Globus pallidus (tissue), 1 donor: ENCODE results near the gene CHST12.
A peak's percentile ranks its signal among the peaks of the same experiment; 100 is the strongest.
"Not testable (repeated sequence)": the region's sequence is repeated elsewhere in the genome, so short reads cannot be mapped to it uniquely, and the experiment has no call there.

Source experiments
- DNase-seq: peaks from one replicate; pipeline ENCODE4 v3.0.0-alpha.2; 2015; ENCODE audit warnings: low spot score

Gene CHST12

DNA sequence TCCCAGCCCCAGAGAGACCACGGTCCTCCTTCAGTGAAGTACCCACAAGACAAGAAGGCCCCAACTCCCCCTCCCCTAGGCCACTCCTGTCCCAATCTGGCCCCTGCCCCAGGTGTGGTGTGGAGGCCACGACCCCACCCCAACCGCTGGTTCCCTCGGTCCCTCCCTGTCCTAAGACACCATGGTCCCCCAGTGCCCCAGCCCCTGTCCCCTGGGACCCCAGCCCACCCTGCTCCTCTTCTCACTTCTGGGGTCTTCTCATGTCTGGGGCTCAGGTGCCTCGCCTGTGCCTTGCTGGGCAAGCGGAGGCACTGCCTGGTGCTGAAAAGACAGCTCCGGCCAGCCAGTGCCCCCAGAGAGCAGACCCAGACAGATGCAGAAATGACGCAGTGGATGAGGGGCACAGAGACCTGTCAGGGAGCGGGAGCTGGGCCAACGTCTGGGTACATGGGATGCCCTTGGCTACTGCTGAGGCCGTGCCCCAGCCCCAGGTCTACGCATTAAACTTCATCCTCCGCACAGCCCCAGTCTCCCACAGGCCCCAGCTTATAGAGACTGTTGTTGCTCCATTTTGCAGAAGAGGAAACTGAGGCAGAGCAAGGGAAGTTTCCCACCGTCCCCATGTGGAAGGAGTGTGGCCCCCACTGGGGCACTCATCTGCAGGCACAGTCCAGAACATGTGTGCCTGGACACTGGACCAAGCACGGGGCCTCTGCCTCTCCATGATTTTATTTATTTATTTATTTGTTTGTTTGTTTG, 58.0 kb downstream of the CHST12 start:
- DNase-seq: no peak

DNA sequence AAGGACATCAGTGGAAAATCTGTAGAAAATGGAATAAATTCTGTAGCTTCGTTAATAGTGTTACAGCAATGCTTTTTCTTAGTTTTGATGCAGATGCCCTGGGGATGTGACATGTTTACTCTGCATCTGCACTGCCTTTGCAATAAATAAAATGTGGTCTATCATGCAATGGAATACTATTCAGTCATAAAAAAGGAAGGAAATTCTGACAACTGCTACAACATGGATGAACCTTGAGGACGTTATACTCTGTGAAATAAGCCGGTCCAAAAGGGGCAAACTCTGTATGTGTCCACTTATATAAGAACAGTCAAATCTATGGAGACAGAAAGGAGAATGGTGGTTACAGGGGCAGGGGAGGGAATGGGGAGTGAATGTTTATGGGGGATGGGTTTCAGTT, 59.3 kb downstream of the CHST12 start:
- DNase-seq: no peak

DNA sequence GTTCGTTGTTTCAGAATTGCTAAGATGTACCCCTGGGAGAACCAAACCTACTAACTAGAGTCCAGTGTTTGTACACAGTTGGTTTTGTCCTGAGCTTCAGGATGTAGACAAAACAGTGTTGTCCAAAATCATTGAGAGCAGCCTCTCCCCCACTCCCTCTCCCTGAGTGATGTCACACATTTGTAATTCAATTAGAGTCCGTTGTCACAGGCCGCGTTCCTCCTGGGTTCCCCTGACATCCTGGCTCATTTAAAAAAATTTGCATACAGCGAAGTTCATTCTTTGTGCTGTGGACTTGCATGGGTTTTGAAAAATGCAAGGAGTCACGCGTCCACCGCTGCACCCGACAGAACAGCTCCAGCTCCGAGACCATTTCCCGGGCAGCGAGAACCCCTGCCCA, 62.5 kb downstream of the CHST12 start:
- DNase-seq: peak; percentile 76

DNA sequence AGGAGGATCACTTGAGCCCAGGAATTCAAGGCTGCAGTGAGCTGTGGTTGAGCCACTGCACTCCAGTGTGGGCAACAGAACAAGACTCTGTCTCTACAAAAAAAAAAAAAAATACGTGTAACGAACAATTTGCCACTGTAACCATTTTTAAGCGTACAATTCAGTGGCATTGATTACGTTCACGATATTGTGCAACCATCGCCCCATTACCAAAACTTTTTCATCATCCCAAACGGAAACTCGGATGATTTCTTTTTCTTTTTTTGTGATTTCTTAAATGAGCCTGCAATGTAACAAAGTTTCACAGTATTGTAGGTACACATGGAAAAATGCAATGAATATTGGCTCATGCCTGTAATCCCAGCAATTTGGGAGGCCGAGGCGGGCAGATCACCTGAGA, 63.3 kb downstream of the CHST12 start:
- DNase-seq: no peak

DNA sequence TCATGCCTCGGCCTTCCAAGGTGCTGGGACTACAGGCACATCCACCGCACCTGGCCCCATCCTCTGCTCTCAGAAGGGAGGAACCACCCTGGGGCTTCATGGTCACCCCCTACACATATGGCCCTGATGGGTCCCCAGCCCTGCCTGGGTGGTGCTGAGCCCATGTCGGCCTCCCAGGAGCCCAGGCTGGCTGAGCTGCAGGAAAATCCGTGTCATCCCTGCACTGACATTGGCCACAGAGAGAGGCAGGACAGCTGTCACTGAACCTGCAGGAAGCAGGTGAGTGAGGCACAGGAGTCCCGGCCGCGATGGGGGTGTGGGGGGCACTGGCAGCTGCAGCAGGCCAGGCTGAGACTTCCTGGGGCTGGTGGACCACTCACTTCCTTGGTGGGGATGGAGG, 64.8 kb downstream of the CHST12 start:
- no peak for DNase-seq

DNA sequence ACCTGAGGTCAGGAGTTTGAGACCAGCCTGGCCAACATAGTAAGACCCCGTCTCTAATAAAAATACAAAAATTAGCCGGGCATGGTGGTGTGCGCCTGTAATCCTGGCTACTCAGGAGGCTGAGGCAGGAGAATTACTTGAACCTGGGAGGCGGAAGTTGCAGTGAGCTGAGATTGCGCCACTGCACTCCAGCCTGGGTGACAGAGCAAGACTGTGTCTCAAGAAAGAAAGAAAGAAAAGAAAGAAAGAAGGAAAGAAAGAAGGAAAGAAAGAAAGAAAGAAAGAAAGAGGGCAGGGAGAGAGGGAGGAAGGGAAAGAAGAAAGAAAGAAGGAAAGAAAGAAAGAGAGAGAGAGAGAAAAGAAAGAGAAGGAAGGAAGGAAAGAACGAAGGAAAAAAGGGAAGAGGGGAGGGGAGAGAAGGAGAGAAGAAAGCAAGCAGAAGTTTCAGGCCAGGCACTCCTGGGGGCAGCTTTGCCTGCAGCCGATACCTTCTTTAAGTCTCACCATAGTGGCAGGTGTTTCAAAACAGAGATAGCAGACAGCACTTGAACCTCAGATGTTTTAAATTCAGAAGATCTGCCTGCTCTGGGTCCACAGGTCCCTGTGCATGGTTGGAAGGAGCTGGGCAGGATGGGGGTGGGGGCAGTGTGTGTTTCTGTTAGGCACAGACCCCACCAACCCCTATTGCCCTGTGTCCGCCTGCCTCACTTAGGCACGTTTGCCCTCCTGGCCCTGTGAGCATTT, 66.2 kb downstream of the CHST12 start:
- not testable (repeated sequence) for DNase-seq

DNA sequence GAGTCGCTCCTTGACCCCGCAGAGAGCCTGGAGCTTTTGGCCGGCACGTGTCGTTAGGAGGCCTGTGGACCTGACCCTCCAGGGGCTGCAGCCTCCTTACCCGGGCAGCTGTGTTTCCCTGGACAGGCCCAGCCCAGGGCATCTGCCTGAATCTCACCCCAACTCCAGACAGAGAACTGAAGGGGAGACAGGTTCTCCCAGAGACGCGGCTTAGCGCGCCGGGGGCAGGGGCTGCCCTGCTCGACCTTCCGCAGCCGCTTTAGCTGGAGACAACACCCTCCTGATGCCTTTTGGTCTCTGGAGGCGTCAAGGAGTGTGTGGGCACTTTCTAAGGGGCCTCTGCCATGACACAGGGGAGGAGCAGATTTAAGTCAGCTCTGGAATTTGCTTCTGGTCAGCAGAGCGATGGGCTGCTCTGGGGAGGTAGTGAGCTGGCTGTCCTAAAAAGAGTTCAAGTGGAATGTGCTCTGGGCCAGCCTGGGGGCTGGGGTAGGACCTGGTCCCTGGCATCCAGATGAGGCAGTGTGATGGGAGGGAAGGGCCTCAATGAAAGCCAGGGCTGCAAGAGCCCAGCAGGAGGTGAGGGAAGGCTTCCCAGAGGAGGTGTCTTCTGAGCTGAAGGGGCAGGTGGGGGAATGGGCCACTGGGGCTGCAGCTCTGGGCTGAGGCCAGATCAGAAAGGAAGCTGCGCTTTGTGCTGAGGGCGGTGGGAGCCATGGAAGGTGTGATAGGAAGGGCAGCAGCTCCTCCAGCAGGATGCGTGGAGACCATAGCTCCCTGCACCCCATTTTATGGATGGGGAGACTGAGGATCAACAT, 67.0 kb downstream of the CHST12 start:
- DNase-seq: no peak

DNA sequence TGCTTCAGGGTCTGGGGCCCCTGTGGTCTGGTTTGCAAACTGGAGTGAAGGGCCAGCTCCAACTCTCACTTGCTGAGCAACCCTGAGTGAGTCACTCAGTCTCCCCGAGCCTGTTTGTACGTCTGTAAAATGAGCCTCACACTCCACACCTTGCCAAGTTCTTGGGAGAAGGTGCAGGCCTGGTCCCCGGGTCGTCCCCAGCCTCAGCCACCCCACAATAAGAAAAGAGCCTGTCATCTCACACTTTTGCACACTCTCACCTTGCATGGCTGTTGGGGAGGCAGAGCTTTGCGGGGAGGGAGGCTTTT, 67.6 kb downstream of the CHST12 start:
- no peak for DNase-seq

DNA sequence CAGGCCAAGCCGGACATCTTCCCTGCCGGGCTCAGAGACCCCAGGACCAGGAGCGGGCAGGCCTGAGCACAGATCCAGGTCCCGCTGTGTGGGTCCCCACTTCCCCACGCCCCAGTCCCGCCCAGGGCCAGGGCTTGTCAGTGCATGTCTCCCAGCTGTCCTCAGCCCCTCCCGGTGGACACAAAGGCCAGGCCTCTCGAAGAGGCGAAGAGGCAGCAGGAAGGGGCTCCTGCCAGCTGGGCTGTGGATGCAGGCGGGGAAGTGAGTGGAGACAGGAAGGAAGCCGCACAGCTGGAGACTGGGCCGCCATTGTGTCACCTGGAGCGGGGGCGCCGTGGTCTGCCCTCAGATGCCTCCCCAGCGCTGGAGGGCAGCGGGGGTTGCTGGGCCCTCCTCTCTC, 68.0 kb downstream of the CHST12 start:
- DNase-seq: no peak

DNA sequence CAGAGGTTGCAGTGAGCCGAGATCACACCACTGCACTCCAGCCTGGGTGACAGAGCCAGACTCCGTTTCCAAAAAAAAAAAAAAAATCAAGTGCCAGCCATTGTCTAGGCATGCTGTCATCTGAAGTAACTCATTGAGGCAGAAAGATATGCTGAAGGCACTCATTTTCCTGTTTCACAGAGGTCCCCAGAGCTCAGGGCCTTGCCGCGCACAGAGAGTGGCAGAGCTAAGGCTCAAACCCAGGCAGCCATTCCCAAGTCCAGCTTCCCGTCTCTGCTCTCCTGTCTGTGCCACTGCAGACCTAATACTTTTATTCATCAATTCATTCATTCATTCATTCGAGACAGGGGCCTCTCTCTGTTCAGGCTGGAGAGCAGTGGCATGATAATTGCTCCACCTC, 69.3 kb downstream of the CHST12 start:
- no peak for DNase-seq

DNA sequence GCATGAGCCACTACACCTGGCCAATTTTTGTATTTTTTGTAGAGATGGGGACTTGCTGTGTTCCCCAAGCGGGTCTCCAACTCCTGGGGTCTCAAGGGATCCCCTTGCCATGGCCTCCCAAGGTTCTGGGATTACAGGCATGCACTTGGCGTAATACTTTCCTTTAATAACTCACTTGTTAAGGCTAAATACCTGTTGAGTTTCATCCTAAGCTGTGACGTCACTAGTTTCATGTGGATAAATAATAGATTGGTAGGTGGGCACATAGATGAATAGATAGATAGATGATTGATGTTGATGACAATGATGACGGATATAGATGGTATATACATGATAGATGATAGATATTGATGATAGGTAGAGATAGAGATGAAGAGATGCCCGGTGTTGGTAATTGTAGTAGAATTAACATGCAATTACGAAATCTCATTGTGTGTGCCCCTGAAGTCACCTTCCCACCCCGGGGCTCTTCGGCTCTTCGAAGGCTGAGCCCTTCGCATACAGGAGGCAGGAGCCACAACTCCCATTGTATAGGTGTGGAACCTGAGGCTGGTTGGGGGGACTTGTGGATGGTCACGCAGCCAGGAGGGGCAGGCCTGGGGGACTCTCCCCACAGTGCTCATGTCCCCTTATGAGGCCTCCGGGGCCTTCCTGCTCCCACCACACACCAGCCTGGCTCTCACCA, 70.2 kb downstream of the CHST12 start:
- no peak for DNase-seq

DNA sequence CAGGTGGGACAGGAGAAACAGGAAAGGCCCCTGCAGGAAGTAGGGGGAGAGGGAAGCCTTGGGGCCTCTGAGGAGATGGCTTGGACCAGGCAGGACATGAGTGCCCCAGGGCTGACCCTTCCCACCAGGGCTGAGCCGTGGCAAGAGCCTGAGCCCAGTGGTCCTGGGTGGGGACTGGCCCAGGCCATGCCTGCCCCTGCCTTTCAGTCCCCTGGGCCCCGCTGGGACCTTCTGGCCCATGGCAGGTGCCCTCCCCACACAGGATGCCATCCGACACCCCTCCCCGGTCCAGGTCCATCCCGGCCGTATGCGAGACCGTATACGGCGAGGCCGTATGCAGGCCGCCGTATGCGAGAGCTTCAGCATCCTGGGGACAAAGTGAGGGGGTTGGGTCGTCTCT, 70.8 kb downstream of the CHST12 start:
- DNase-seq: no peak

DNA sequence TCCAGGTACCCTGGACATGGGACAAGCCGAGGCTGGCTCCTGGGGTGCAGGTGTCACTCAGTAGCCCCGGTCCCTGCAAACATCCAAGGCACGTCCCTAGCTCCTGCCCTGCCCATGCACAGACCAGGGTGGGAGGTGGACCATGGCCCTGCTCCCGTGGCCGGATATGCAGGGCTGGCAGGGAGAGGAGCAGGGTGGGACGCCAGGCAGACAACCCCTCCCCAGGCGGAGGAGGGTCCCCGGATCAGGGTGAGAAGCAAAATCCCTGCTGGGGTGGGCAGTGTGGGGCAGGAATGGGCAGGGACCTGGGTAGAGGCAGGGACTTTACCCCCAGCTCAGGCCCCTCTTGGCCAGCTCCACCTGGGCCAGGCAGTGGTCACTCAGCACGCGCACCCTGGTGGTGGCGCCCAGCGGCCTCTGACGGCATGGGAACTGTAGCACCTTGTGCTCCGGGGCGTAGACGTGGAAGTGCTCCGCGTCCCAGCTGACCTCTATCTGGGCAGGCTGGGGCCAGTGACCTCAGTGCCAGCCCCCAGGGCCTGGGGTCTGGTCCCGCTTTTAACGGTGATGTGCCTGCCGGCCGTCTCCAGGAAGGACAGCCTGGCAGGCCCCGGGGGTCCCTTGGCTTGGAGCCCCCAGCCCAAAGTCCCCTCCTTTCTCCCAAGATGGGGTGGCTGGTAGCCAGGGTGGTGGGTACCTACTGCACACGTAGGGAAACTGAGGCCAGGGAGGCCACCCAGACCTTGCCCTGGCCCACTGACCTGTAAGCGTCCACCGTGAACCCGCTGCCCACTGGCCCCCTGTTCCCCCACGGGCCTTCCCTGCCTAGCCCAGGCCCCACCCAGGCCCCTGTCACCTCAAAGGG, 71.6 kb downstream of the CHST12 start:
- no peak for DNase-seq

DNA sequence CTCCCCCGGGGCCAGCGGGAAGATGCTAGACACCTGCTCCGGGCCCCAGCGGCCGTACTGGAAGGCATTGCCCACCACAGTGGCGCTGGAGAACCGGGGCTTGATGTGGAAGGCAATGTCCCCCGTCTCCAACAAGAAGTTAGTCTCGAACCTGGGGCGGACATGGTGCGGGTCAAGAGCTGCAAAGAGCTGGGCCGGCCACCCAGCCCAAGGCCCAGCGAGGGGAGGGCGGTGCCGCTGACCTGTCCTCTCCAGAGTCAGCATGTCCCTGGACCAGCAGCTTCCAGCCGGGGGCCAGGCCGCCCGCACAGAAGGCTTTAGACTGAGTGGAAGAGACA, 72.2 kb downstream of the CHST12 start:
- no peak for DNase-seq

DNA sequence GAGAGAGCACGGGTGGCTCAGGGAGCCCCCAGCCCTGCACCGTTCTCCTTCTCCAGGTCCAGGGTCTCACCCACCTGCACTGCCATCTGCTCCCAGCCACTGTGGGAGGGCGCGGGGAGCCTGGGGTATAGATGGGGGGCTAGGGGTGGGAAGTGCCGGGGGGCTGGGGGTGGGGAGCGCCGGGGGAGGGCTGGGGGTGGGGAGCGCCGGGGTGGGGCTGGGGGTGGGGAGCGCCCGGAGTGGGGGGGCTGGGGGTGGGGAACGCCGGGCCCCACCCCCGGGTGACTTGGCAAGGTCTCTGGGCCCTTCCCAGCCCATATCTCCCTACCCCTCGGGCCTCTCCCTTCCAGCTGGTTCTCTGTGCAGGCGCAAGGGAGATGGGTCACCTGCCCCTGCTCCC, 72.9 kb downstream of the CHST12 start, which contains the start of gene GRIFIN:
TSS of gene GRIFIN (minus strand) at position 101 of the 400 bp plus-strand sequence. CDS start at position 86, 15 bp downstream.
- no peak for DNase-seq

DNA sequence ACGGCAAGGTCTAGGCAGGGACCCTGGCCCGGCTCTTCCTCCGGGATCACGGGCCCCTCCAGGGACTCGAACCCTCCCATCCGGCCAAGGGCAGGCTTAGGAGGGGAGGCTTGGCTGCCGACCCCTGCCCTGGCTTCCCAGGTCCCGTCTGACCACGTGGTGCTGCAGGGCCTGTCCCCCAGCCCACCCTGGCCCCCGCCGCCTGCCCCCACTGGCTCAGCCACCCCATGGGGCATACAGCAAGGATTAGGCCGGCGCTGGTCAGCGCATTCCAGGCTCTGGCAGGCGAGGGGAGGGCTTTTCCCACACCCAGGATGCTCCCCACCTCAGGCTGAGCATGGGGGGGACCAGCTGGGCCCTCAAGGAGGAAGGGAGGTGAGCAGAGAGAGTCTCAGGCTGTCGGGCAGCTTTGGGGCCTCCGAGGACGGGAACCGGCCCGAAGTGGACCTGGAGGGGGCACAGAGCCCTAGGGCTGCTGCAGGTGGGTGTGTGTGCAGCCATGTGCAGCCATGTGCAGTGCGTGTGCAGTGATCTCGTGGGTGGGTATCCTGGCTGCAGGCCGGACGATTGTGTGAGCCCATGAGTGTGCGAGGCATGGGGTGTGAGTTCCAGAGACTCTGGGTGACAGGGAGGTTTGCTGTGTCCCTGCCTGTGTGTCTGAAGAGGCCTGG, 73.5 kb downstream of the CHST12 start:
- no peak for DNase-seq

DNA sequence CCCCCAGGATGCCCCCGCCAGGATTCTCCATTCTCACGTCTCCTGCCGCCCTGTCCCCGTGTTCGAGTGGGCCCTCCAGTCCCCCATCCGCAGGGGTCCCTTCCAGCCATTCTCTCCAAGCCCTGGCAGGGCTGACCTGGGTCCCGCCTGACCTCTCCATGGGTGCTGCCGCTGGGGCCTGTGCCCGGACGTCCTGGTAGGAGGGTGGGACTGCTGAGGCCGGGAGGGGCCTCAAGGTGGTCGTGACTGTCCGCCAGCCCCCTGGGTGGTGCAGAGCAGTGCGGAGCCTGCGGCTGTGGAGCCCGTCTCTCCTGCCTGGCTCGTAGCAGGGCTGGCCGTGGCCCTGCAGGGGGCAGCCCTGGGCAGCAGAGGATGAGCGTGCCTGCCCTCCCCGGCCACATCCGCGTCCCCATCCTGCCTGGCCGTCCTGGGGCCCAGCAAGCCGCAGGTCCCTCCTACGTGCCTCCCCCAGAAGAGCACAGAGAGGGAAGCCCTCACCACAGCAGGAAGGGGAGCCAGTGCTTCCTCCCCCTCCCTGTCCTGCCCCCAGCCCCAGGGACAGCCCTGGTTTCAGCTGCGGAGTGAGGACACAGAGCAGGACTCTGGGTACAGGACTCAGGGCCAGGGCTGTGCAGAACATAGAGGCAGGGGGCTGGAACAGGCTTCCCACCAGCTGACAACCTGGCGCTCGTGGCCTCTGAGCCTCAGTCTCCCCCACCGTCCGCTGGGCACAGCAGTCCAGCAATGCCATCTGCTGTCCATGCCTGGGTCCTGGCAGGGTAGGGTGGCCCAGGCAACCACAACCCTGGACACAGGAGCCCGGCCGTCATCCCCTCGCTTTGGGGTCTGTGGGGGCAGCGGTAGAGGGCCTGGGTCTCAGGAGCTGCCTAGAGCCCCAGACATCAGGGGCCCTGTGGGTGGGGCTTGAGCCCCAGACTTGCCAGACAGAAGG, 74.3 kb downstream of the CHST12 start:
- DNase-seq: peak; percentile 49

DNA sequence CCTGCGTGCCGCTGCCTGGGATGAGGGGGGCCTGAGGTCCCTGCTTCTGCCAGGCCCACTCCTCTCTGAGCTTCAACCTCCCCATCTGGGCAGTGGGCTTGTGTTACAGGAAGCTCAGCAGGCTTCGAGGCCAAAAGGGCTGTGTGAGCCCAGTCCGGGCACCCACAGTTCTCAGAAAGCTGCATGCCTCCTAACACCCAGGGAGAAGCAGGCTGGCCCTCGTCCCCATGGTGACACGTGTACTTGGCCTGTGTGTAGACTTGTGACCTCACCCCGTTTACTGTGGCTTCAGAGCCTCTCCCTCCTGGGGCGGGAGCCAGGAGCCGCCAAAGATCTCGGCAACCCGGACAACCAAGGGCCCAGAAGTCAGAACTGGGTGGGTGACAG, 75.0 kb downstream of the CHST12 start:
- peak; percentile 31 for DNase-seq

DNA sequence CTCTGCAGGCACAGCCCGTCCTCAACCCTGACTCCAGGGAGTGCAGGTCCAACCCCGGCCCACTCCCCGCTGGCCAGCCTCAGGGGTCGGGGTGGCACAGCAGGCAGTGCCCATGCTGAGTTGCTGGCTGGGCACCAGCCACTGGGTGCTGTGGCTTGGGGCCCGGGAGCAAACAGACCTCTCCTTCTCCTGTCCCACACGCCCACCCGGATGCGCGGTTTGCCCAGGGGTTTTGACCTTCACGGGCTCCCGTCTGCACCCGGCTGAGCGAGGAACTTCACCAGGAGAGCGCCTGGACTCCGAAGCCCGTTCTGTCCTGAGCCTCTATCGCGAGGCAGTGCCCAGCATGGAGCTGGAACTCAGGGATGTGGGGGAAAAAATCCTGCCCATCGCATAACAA, 75.4 kb downstream of the CHST12 start:
- no peak for DNase-seq
